ENCODE measurements around the gene GLIPR1L2.
A peak's percentile ranks its signal among the peaks of the same experiment; 100 is the strongest.

The GLIPR1L2 gene

DNA sequence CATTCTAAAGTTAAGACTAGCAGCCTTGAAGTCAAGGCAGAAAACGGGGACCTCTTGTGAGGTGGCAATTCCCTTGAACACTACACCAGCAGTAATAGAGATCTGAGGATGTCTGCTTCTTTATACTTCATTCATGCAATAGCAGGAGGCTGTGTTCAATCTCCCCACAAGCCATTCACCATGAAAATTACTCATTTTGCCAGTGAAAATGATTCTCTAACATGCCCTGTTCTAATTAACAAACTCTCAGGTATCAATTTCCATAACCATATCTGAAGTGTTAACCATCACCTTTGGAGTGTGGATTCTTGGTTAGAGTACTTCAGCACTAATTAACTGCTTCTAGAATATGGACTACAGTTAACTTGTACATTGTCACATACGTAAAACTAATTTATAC lies 86.2 kb downstream of the GLIPR1L2 start:
- DNase-seq, result no peak

DNA sequence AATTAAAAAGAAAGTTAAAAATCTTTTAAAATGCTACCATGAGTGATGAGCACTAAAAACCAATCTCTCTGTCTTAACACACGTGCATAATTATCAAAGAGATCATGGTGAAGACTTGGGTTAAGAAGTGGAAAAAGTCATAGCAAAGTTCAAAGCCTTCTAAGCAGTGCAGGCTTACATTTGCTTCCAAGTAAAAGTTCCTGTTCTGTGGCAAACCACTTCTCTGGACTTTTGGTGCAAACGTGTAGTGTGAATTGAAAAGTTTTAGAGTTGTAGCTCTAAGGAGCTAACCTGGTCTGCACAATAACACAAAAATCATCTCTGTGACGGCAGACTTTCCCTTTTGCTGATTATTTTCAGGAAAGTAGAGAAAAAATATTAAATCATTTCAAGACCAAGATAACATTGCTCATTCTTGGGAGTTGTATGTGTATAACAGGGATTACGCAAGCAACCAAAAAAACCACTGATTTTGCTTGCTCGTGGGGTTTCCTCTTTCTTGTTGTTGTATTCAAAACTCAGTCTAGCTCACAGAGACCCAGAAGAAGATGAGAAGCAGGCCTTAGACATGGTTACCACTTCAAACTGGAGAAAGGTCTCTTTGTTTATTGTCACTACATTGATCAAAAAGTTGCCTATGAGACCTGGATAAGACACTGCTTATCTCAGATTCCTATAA lies 87.4 kb downstream of the GLIPR1L2 start:
- DNase-seq, result no peak

DNA sequence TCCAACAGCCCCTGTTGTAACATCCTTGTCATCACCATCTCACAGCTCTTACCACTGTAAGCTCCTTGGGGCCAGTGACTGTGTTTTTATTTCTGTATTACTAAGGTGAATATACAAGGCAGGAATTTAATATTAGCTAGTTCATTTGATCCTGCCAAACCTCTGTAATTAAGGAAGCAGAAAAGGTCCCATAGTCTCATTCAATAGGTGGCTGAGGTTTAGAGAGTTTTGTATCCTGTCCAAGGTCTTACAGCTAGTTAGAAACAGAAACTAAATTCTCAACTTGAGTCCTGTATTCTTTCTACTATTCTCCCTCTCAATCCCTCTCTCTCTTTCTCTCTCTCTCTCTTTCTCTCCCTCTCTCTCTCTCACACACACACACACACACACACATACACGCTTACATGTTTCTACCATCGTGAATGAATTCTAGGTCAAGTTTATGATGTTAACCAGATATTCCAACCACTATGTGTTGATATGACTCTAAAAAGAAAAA lies 89.1 kb downstream of the GLIPR1L2 start:
- no peak for DNase-seq

DNA sequence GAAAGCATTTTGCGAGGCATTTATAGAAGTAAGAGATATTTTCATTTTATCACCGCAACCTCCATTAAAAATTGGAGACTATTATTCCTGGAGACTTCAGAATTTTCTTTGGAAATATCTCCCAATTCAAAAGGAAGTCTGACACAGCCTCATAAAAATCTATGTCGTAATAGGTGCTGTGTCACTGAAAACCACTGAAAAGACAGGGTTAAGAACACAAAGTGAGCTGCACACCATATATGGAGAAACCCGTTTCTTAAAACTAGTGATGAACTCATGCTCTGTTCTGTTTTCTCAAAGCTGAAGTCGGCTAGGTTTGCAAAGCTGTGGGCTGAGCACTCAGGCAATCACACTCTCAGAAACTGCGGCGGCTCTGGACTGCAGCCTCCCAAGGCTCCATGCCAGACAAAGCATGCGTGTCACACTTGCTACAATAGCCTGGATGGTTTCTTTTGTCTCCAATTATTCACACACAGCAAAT lies 89.6 kb downstream of the GLIPR1L2 start, which contains the start of gene GLIPR1:
TSS of gene GLIPR1 (plus strand) at position 287 of the 481 bp plus-strand sequence. CDS start at position 413, 126 bp downstream.
- DNase-seq, result peak; percentile 19

DNA sequence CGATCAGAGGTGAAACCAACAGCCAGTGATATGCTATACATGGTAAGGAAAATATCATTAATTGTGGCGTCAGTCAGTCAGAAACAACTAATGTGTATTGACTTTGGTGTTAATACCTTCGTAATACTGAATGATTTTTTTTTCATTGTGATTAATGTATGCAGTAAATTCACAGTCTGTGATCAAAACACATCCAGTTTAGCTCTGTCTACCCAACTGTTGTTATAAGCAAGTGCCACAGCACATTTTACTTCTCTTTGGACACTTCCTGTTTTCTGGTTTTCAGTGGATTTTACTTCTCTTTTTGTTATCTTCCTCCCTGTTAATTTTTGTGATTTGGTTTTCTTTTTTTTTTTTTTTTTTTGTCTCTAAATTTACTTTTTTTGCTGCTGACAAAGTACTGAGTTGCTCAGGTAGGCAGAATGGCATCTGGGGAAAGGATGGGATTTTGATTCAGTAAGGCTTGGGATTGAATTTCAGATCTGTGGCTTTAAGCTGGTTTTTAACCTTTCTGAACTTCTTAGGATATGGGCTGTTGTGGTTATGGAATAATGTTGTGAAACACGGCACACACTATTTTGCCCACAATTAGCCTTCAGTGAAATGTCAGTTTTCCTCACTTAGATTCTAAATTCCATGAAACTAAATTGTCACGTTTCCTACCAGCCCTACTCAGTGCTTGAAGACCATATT lies 90.3 kb downstream of the GLIPR1L2 start:
- no peak for DNase-seq

DNA sequence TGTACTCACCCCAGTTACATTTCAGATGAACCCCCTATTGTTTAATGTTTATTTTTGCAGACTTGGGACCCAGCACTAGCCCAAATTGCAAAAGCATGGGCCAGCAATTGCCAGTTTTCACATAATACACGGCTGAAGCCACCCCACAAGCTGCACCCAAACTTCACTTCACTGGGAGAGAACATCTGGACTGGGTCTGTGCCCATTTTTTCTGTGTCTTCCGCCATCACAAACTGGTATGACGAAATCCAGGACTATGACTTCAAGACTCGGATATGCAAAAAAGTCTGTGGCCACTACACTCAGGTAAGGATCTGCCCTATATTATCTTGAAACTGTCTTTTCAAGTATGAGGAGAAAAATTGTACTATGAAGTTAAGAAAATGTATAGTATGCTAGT lies 90.9 kb downstream of the GLIPR1L2 start:
- no peak for DNase-seq

All from right kidney (tissue), 1 donor.